Measurements from ENCODE around the gene GRB2.

Gene GRB2

GRCh38 chr17:75331671-75332070 is 73.8 kb downstream of the GRB2 start:
- no peak overlapping the region for H3K27ac ChIP-seq (ENCODE audit: low read depth, low read length)

GRCh38 chr17:75327757-75328156 is 77.7 kb downstream of the GRB2 start:
- H3F3A ChIP-seq (ENCODE audit: insufficient read depth): peaks cover 21% of the 10 kb centered on the region
- peaks cover 4% of the 10 kb centered on the region; the same call in 1 of the 2 replicates for H4K20me1 ChIP-seq (ENCODE audit: low read depth, low read length)
- H2AFZ ChIP-seq (ENCODE audit: low read depth, low read length, severe bottlenecking): no peak overlapping the region
- no peak overlapping the region for H3K4me2 ChIP-seq (ENCODE audit: low read depth, low read length, poor library complexity, severe bottlenecking)
- H3K4me3 ChIP-seq (ENCODE audit: insufficient read depth, low read length, poor library complexity, severe bottlenecking): no peak overlapping the region
- H3K27me3 ChIP-seq (ENCODE audit: low read length): no peaks in the 10 kb centered on the region
- no peak overlapping the region for H3K9ac ChIP-seq (ENCODE audit: low read length)
- H3K79me2 ChIP-seq (ENCODE audit: insufficient read depth, low read length): peaks cover 54% of the 10 kb centered on the region
- H3K9me2 ChIP-seq (replicated peaks; ENCODE audit: insufficient read depth, low read length): no peaks in the 10 kb centered on the region
- no peak overlapping the region for H3K27ac ChIP-seq (ENCODE audit: low read depth, low read length)
- TF ChIP-seq CTCF (IDR thresholded peaks at IDR 0.05; ENCODE audit: insufficient read depth, low read length, poor library complexity, severe bottlenecking) (no peak), EZH2phosphoT487 (conservative IDR thresholded peaks at IDR 0.05; ENCODE audit: low read length) (no peak)
- no peaks in the 10 kb centered on the region for H3K9me3 ChIP-seq (ENCODE audit: insufficient read depth, low read length)
- peaks cover 18% of the 10 kb centered on the region; the same call in 1 of the 2 replicates for H3K36me3 ChIP-seq (ENCODE audit: low read length)

More at GRCh38 chr17:75331671-75332070, 73.8 kb downstream of the GRB2 start:
- H3K79me2 ChIP-seq (ENCODE audit: insufficient read depth, low read length): peaks cover 81% of the 10 kb centered on the region
- no peaks in the 10 kb centered on the region for H3K27me3 ChIP-seq (ENCODE audit: low read length)
- no peaks in the 10 kb centered on the region for H3K9me3 ChIP-seq (ENCODE audit: insufficient read depth, low read length)
- H4K20me1 ChIP-seq (ENCODE audit: low read depth, low read length): peaks cover 7% of the 10 kb centered on the region; the same call in 1 of the 2 replicates
- peaks cover 19% of the 10 kb centered on the region; the same call in 1 of the 2 replicates for H3K36me3 ChIP-seq (ENCODE audit: low read length)
- peaks cover 14% of the 10 kb centered on the region; the same call in 1 of the 2 replicates for H3F3A ChIP-seq (ENCODE audit: insufficient read depth)
- H3K9ac ChIP-seq (ENCODE audit: low read length): no peak overlapping the region
- H3K9me2 ChIP-seq (replicated peaks; ENCODE audit: insufficient read depth, low read length): no peaks in the 10 kb centered on the region
- TF ChIP-seq CTCF (IDR thresholded peaks at IDR 0.05; ENCODE audit: insufficient read depth, low read length, poor library complexity, severe bottlenecking) (no peak), EZH2phosphoT487 (conservative IDR thresholded peaks at IDR 0.05; ENCODE audit: low read length) (no peak)
- no peak overlapping the region for H3K4me3 ChIP-seq (ENCODE audit: insufficient read depth, low read length, poor library complexity, severe bottlenecking)
- no peak overlapping the region for H3K4me2 ChIP-seq (ENCODE audit: low read depth, low read length, poor library complexity, severe bottlenecking)
- no peak overlapping the region for H2AFZ ChIP-seq (ENCODE audit: low read depth, low read length, severe bottlenecking)

- TF ChIP-seq EZH2phosphoT487 (conservative IDR thresholded peaks at IDR 0.05; ENCODE audit: low read length) (no peak), CTCF (IDR thresholded peaks at IDR 0.05; ENCODE audit: insufficient read depth, low read length, poor library complexity, severe bottlenecking) (no peak)
- H3K4me2 ChIP-seq (ENCODE audit: low read depth, low read length, poor library complexity, severe bottlenecking): no peak overlapping the region
- no peaks in the 10 kb centered on the region for H4K20me1 ChIP-seq (ENCODE audit: low read depth, low read length)
- H3K4me3 ChIP-seq (ENCODE audit: insufficient read depth, low read length, poor library complexity, severe bottlenecking): no peak overlapping the region
- no peaks in the 10 kb centered on the region for H3K9me3 ChIP-seq (ENCODE audit: insufficient read depth, low read length)
- H3K36me3 ChIP-seq (ENCODE audit: low read length): peaks cover 11% of the 10 kb centered on the region; the same call in 1 of the 2 replicates
- peaks cover 53% of the 10 kb centered on the region for H3K79me2 ChIP-seq (ENCODE audit: insufficient read depth, low read length)
- H2AFZ ChIP-seq (ENCODE audit: low read depth, low read length, severe bottlenecking): no peak overlapping the region
- H3K9me2 ChIP-seq (replicated peaks; ENCODE audit: insufficient read depth, low read length): no peaks in the 10 kb centered on the region
- H3K27ac ChIP-seq (ENCODE audit: low read depth, low read length): 0 out of 2 replicates have a peak overlapping the region, but pooled peaks have one; percentile 19
- peaks cover 21% of the 10 kb centered on the region for H3F3A ChIP-seq (ENCODE audit: insufficient read depth)
- no peak overlapping the region for H3K9ac ChIP-seq (ENCODE audit: low read length)
- H3K27me3 ChIP-seq (ENCODE audit: low read length): no peaks in the 10 kb centered on the region
Observed at GRCh38 chr17:75326226-75326848, 79.1 kb downstream of the GRB2 start.

Data from SU-DHL-6 (cell line).